Measurements from ENCODE around the gene MGAT5. TPM values are rescaled to one million over a fixed set of nuclear protein-coding genes. Genes with fewer than 3 reads are reported as not detected.

MGAT5 gene
- polyA plus RNA-seq, 1 donor = 19.0 TPM

- no CpG with 5 or more reads among the region's 7 CpGs for WGBS (ENCODE audit: insufficient coverage, low lambda C conversion rate)
- no peaks in the 10 kb centered on the region for H3K9me3 ChIP-seq (ENCODE audit: control insufficient read depth, low read depth, low read length)
- peaks cover 13% of the 10 kb centered on the region for H3K36me3 ChIP-seq (ENCODE audit: control insufficient read depth, insufficient read depth, low read length)
- no peak for DNase-seq
- no peak overlapping the region for H3K27ac ChIP-seq (ENCODE audit: low read length)
- no peak overlapping the region for H3K4me3 ChIP-seq (ENCODE audit: low read length)
- no peaks in the 10 kb centered on the region for H3K27me3 ChIP-seq (ENCODE audit: control insufficient read depth, insufficient read depth, low read length)
- H3K4me1 ChIP-seq (ENCODE audit: control insufficient read depth, insufficient read depth, low read length) = no peaks in the 10 kb centered on the region
These were observed 21.4 kb downstream of the MGAT5 start for GRCh38 chr2:134275058-134275862.

- no peak overlapping the region for H3K27ac ChIP-seq (ENCODE audit: low read length)
- no peaks in the 10 kb centered on the region for H3K27me3 ChIP-seq (ENCODE audit: control insufficient read depth, insufficient read depth, low read length)
- no peaks in the 10 kb centered on the region for H3K9me3 ChIP-seq (ENCODE audit: control insufficient read depth, low read depth, low read length)
- H3K36me3 ChIP-seq (ENCODE audit: control insufficient read depth, insufficient read depth, low read length) = peaks cover 6% of the 10 kb centered on the region
- no peak overlapping the region for H3K4me3 ChIP-seq (ENCODE audit: low read length)
- WGBS (ENCODE audit: insufficient coverage, low lambda C conversion rate) = 80% methylated on average over 1 of the region's 6 CpGs
- DNase-seq = no peak
- no peaks in the 10 kb centered on the region for H3K4me1 ChIP-seq (ENCODE audit: control insufficient read depth, insufficient read depth, low read length)
These were observed 22.7 kb downstream of the MGAT5 start for GRCh38 chr2:134276381-134277172.

- peaks cover 3% of the 10 kb centered on the region for H3K36me3 ChIP-seq (ENCODE audit: control insufficient read depth, insufficient read depth, low read length)
These were observed 23.4 kb downstream of the MGAT5 start for GRCh38 chr2:134277223-134277622.

GRCh38 chr2:134278553-134278952 lies 24.7 kb downstream of the MGAT5 start:
- Histone ChIP-seq H3K27me3 (ENCODE audit: control insufficient read depth, insufficient read depth, low read length) (no peaks in the 10 kb centered on the region), H3K4me3 (ENCODE audit: low read length) (no peak overlapping the region), H3K27ac (ENCODE audit: low read length) (no peak overlapping the region), H3K4me1 (ENCODE audit: control insufficient read depth, insufficient read depth, low read length) (no peaks in the 10 kb centered on the region), H3K36me3 (ENCODE audit: control insufficient read depth, insufficient read depth, low read length) (peaks cover 3% of the 10 kb centered on the region), H3K9me3 (ENCODE audit: control insufficient read depth, low read depth, low read length) (no peaks in the 10 kb centered on the region)
- WGBS (ENCODE audit: insufficient coverage, low lambda C conversion rate) = 100% methylated on average over 1 of the region's 1 CpG
- DNase-seq = no peak

More at GRCh38 chr2:134277223-134277622, 23.4 kb downstream of the MGAT5 start:
- no peak for DNase-seq
- Histone ChIP-seq H3K27ac (ENCODE audit: low read length) (no peak overlapping the region), H3K4me3 (ENCODE audit: low read length) (no peak overlapping the region), H3K4me1 (ENCODE audit: control insufficient read depth, insufficient read depth, low read length) (no peaks in the 10 kb centered on the region), H3K27me3 (ENCODE audit: control insufficient read depth, insufficient read depth, low read length) (no peaks in the 10 kb centered on the region), H3K9me3 (ENCODE audit: control insufficient read depth, low read depth, low read length) (no peaks in the 10 kb centered on the region)
- no CpG with 5 or more reads among the region's 4 CpGs for WGBS (ENCODE audit: insufficient coverage, low lambda C conversion rate)

GRCh38 chr2:134279417-134279816 lies 25.5 kb downstream of the MGAT5 start:
- peaks cover 3% of the 10 kb centered on the region for H3K36me3 ChIP-seq (ENCODE audit: control insufficient read depth, insufficient read depth, low read length)
- no CpG with 5 or more reads among the region's 3 CpGs for WGBS (ENCODE audit: insufficient coverage, low lambda C conversion rate)
- no peak for DNase-seq
- H3K4me1 ChIP-seq (ENCODE audit: control insufficient read depth, insufficient read depth, low read length) = no peaks in the 10 kb centered on the region
- no peaks in the 10 kb centered on the region for H3K9me3 ChIP-seq (ENCODE audit: control insufficient read depth, low read depth, low read length)
- H3K27ac ChIP-seq (ENCODE audit: low read length) = no peak overlapping the region
- no peak overlapping the region for H3K4me3 ChIP-seq (ENCODE audit: low read length)
- H3K27me3 ChIP-seq (ENCODE audit: control insufficient read depth, insufficient read depth, low read length) = no peaks in the 10 kb centered on the region

GRCh38 chr2:134280231-134280630 lies 26.4 kb downstream of the MGAT5 start:
- no CpG with 5 or more reads among the region's 5 CpGs for WGBS (ENCODE audit: insufficient coverage, low lambda C conversion rate)
- Histone ChIP-seq H3K9me3 (ENCODE audit: control insufficient read depth, low read depth, low read length) (no peaks in the 10 kb centered on the region), H3K27ac (ENCODE audit: low read length) (no peak overlapping the region), H3K36me3 (ENCODE audit: control insufficient read depth, insufficient read depth, low read length) (peaks cover 3% of the 10 kb centered on the region), H3K4me3 (ENCODE audit: low read length) (no peak overlapping the region), H3K4me1 (ENCODE audit: control insufficient read depth, insufficient read depth, low read length) (no peaks in the 10 kb centered on the region), H3K27me3 (ENCODE audit: control insufficient read depth, insufficient read depth, low read length) (no peaks in the 10 kb centered on the region)
- no peak for DNase-seq

- Histone ChIP-seq H3K4me3 (ENCODE audit: low read length) (no peak overlapping the region), H3K27me3 (ENCODE audit: control insufficient read depth, insufficient read depth, low read length) (no peaks in the 10 kb centered on the region), H3K36me3 (ENCODE audit: control insufficient read depth, insufficient read depth, low read length) (peaks cover 3% of the 10 kb centered on the region), H3K9me3 (ENCODE audit: control insufficient read depth, low read depth, low read length) (no peaks in the 10 kb centered on the region), H3K27ac (ENCODE audit: low read length) (no peak overlapping the region), H3K4me1 (ENCODE audit: control insufficient read depth, insufficient read depth, low read length) (no peaks in the 10 kb centered on the region)
- DNase-seq = no peak
- no CpG with 5 or more reads among the region's 4 CpGs for WGBS (ENCODE audit: insufficient coverage, low lambda C conversion rate)
These were observed 26.9 kb downstream of the MGAT5 start for GRCh38 chr2:134280726-134281125.

GRCh38 chr2:134281815-134282419 lies 28.0 kb downstream of the MGAT5 start:
- H3K4me3 ChIP-seq (ENCODE audit: low read length) = no peak overlapping the region

GRCh38 chr2:134282629-134283400 lies 28.9 kb downstream of the MGAT5 start:
- H3K4me1 ChIP-seq (ENCODE audit: control insufficient read depth, insufficient read depth, low read length) = no peaks in the 10 kb centered on the region
- H3K27me3 ChIP-seq (ENCODE audit: control insufficient read depth, insufficient read depth, low read length) = no peaks in the 10 kb centered on the region
- H3K27ac ChIP-seq (ENCODE audit: low read length) = no peak overlapping the region
- H3K4me3 ChIP-seq (ENCODE audit: low read length) = no peak overlapping the region
- no peak for DNase-seq
- H3K9me3 ChIP-seq (ENCODE audit: control insufficient read depth, low read depth, low read length) = no peaks in the 10 kb centered on the region
- WGBS (ENCODE audit: insufficient coverage, low lambda C conversion rate) = 90% methylated on average over 2 of the region's 4 CpGs
- H3K36me3 ChIP-seq (ENCODE audit: control insufficient read depth, insufficient read depth, low read length) = no peaks in the 10 kb centered on the region

More at GRCh38 chr2:134281815-134282419, 28.0 kb downstream of the MGAT5 start:
- Histone ChIP-seq H3K27me3 (ENCODE audit: control insufficient read depth, insufficient read depth, low read length) (no peaks in the 10 kb centered on the region), H3K4me1 (ENCODE audit: control insufficient read depth, insufficient read depth, low read length) (no peaks in the 10 kb centered on the region), H3K27ac (ENCODE audit: low read length) (no peak overlapping the region), H3K36me3 (ENCODE audit: control insufficient read depth, insufficient read depth, low read length) (peaks cover under 1% of the 10 kb centered on the region), H3K9me3 (ENCODE audit: control insufficient read depth, low read depth, low read length) (no peaks in the 10 kb centered on the region)
- 100% methylated on average over 1 of the region's 5 CpGs for WGBS (ENCODE audit: insufficient coverage, low lambda C conversion rate)
- no peak for DNase-seq

- no peak overlapping the region for H3K4me3 ChIP-seq (ENCODE audit: low read length)
- no peaks in the 10 kb centered on the region for H3K9me3 ChIP-seq (ENCODE audit: control insufficient read depth, low read depth, low read length)
- H3K36me3 ChIP-seq (ENCODE audit: control insufficient read depth, insufficient read depth, low read length) = no peaks in the 10 kb centered on the region
- no peaks in the 10 kb centered on the region for H3K4me1 ChIP-seq (ENCODE audit: control insufficient read depth, insufficient read depth, low read length)
- no peak for DNase-seq
- WGBS (ENCODE audit: insufficient coverage, low lambda C conversion rate) = no CpG with 5 or more reads among the region's 5 CpGs
- H3K27me3 ChIP-seq (ENCODE audit: control insufficient read depth, insufficient read depth, low read length) = no peaks in the 10 kb centered on the region
- H3K27ac ChIP-seq (ENCODE audit: low read length) = no peak overlapping the region
These were observed 29.8 kb downstream of the MGAT5 start for GRCh38 chr2:134283661-134284060.
